Measurements from ENCODE around the gene LIN28A.
"Not testable (repeated sequence)": the region's sequence is repeated elsewhere in the genome, so short reads cannot be mapped to it uniquely, and the experiment has no call there.

The LIN28A gene

DNA sequence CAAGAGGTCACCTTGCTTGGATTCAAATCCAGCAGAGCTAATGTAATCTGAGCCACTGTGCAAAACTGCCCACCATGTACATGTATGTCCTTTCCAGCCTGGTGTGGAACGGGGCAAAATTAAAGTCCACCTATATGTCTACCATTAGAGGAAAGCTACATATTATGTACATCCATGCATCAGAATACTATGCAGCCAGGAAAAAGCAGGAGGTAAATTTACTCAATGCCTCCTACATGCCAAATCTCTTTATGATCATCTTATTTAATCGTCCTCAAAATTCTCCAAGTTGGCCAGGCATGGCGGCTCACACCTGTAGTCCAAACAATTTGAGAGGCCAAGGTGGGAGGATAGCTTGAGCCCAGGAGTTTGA lies 31.8 kb upstream of the LIN28A start:
- no peak for DNase-seq (ENCODE audit: extremely low spot score)
- POLR2A ChIA-PET, result no interaction called here
- TF ChIP-seq SUZ12 (IDR thresholded peaks at IDR 0.05), result no peak
- TF ChIP-seq BHLHE40 (IDR thresholded peaks at IDR 0.05; ENCODE audit: borderline replicate concordance), result no peak
- no peak for TF ChIP-seq FOXM1 (IDR thresholded peaks at IDR 0.05; ENCODE audit: borderline replicate concordance)
- no peak for TF ChIP-seq FOXK2 (IDR thresholded peaks at IDR 0.05)
- TF ChIP-seq ELF4 (IDR thresholded peaks at IDR 0.05), result no peak
- no peak for TF ChIP-seq LEF1 (IDR thresholded peaks at IDR 0.05; ENCODE audit: borderline replicate concordance)
- no peak for TF ChIP-seq NFRKB (IDR thresholded peaks at IDR 0.05)
- TF ChIP-seq FOXA1 (IDR thresholded peaks at IDR 0.05), result no peak
- CTCF ChIA-PET, result interaction anchor here (2.8 kb wide), 1 partner anchor 15 kb away, joined by 9 read pairs; no protein-coding TSS in a partner anchor

DNA sequence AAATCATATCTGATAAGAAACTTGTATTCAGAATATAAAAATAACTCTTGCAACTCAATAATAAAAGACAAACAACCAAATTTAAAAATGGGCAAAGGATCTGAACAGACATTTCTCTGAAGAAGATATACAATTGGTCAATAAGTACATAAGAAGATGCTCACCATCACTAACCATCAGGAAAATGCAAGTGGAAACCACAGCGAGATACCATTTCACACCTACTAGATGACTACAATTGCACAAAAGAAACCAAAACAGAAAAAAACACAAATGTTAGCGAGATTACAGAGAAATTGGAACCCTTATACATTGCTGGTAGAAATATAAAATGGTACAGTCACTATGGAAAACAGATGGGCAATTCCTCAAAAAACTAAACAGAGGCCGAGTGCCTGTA lies 26.5 kb upstream of the LIN28A start:
- no peak for TF ChIP-seq L3MBTL2 (conservative IDR thresholded peaks at IDR 0.05)
- no peak for TF ChIP-seq NFRKB (IDR thresholded peaks at IDR 0.05)
- no peak for TF ChIP-seq ZNF384 (IDR thresholded peaks at IDR 0.05)
- no peak for TF ChIP-seq CTBP1 (IDR thresholded peaks at IDR 0.05; ENCODE audit: borderline replicate concordance)
- TF ChIP-seq ELF4 (IDR thresholded peaks at IDR 0.05), result no peak
- ChIA-PET CTCF (no interaction called here), POLR2A (no interaction called here)
- DNase-seq (ENCODE audit: extremely low spot score), result no peak

DNA sequence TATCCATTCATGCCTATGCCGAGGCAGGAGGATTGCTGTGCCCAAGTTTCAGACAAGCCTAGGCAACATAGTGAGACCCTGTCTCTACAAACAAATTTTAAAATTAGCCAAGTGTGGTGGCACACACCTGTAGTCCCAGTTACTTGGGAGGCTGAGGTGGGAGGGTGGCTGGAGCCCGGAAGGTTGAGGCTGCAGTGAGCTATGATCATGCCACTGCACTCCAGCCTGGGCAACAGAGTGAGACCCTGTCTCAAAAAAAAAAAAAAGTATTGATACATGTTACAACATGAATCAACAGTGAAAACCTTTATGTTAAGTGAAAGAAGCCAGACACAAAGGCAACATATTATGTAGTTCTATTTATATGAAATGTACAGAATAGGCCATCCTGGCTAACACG lies 25.6 kb upstream of the LIN28A start:
- POLR2A ChIA-PET; CTCF ChIA-PET; DNase-seq (ENCODE audit: extremely low spot score): not testable (repeated sequence)

DNA sequence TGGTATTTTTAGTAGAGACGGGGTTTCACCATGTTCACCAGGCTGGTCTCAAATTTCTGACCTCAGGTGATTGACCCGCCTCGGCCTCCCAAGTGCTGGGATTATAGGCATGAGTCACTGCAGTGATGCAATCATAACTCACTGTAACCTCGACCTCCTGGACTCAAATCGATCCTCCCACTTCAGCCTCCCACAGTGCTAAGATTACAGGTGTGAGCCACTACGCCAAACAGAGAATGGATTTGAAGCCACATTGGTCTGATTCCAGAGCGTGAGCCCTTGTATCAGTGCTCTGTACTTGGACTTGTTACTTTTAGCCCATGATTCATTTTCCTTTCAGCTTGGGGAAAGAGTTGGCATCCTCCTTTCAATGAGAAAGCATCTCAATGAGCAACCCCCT lies 23.2 kb upstream of the LIN28A start:
- no peak for DNase-seq (ENCODE audit: extremely low spot score)
- ChIA-PET POLR2A (no interaction called here), CTCF (no interaction called here)
- TF ChIP-seq ELF4 (IDR thresholded peaks at IDR 0.05), result no peak
- TF ChIP-seq, protein P1, sequence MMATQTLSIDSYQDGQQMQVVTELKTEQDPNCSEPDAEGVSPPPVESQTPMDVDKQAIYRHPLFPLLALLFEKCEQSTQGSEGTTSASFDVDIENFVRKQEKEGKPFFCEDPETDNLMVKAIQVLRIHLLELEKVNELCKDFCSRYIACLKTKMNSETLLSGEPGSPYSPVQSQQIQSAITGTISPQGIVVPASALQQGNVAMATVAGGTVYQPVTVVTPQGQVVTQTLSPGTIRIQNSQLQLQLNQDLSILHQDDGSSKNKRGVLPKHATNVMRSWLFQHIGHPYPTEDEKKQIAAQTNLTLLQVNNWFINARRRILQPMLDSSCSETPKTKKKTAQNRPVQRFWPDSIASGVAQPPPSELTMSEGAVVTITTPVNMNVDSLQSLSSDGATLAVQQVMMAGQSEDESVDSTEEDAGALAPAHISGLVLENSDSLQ (IDR thresholded peaks at IDR 0.05), result peak; percentile 20; the same call in 1 of the 2 replicates

DNA sequence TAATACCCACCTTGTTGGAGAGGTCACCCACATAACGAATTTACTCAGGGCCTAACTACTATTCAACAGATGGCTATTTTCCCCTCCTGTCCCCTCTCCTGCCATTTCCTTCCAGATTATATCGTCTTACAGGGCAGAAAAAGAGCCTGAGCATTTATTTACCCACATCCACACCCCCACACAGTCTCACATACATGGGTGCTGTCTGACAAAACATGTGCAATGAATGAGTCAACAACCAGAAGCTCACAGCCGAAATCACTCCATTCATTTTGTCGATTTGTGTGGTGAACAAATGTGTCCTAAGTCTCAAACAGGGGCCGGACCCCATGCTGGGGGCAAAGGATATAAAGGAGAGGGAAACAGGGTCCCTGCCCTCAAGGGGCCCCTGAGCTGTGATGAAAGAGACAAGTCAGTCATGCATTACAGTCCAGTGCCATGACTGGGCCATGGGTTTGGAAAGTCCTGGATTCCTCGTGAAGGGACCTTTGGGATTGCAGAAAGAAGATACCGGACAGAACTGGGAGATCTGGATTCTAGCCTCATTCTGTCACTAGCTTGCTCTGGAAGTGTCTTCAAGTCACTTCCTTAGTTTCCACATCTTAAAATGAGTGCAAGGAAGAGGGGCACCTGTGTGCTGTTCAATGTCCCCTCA lies 21.7 kb upstream of the LIN28A start:
- DNase-seq (ENCODE audit: extremely low spot score), result no peak
- TF ChIP-seq ZNF384 (IDR thresholded peaks at IDR 0.05) (no peak), BHLHE40 (IDR thresholded peaks at IDR 0.05; ENCODE audit: borderline replicate concordance) (no peak), LEF1 (IDR thresholded peaks at IDR 0.05; ENCODE audit: borderline replicate concordance) (no peak), NFRKB (IDR thresholded peaks at IDR 0.05) (no peak), HDGF (IDR thresholded peaks at IDR 0.05; ENCODE audit: borderline replicate concordance) (no peak), FOXA1 (IDR thresholded peaks at IDR 0.05) (no peak), SP1 (IDR thresholded peaks at IDR 0.05) (no peak), FOXM1 (IDR thresholded peaks at IDR 0.05; ENCODE audit: borderline replicate concordance) (no peak), CTBP1 (IDR thresholded peaks at IDR 0.05; ENCODE audit: borderline replicate concordance) (no peak), ARNT (IDR thresholded peaks at IDR 0.05) (no peak), ELF4 (IDR thresholded peaks at IDR 0.05) (no peak), TARDBP (IDR thresholded peaks at IDR 0.05) (no peak), FOXK2 (IDR thresholded peaks at IDR 0.05) (no peak), L3MBTL2 (conservative IDR thresholded peaks at IDR 0.05) (no peak), SUZ12 (IDR thresholded peaks at IDR 0.05) (no peak)
- TF ChIP-seq, protein P1 (IDR thresholded peaks at IDR 0.05), result no peak
- POLR2A ChIA-PET, result no interaction called here
- CTCF ChIA-PET, result no interaction called here

DNA sequence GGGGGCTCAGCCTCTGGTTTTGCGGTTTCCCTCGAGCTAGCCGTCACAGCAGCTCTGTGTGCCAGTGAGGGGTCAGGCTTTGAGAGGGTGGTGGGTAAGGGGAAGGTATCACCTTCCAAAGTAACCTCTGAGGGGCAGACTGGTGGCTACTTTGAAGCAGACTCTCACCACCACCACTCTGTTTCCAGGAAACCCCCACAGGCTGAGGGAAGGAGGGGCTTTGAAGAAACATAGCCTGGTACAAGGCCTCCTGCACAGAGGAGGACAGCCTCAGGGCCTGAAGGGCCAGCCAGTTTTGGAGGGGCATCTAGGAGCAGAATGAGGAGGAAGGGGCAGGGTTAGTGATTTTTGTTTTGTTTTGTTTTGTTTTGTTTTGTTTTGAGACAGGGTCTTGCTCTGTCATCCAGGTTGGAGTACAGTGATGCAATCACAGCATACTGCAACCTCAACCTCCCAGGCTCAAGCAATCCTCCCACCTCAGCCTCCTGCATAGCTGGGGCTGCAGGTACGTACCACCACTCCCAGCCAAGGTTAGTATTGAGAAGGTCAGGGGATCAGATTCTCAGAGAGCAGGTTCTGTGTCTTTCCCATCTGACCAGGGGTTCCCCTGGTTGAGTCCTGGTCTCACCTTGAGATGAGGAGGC lies 20.9 kb upstream of the LIN28A start:
- no peak for DNase-seq (ENCODE audit: extremely low spot score)
- ChIA-PET POLR2A (no interaction called here), CTCF (interaction anchor here (0.8 kb wide), 1 partner anchor 20 kb away, joined by 7 read pairs; no protein-coding TSS in a partner anchor)
- no peak for TF ChIP-seq LEF1 (IDR thresholded peaks at IDR 0.05; ENCODE audit: borderline replicate concordance)
- no peak for TF ChIP-seq SUZ12 (IDR thresholded peaks at IDR 0.05)
- no peak for TF ChIP-seq BHLHE40 (IDR thresholded peaks at IDR 0.05; ENCODE audit: borderline replicate concordance)
- TF ChIP-seq, protein P1 (IDR thresholded peaks at IDR 0.05), result no peak
- no peak for TF ChIP-seq FOXA1 (IDR thresholded peaks at IDR 0.05)
- TF ChIP-seq CTBP1 (IDR thresholded peaks at IDR 0.05; ENCODE audit: borderline replicate concordance), result no peak

DNA sequence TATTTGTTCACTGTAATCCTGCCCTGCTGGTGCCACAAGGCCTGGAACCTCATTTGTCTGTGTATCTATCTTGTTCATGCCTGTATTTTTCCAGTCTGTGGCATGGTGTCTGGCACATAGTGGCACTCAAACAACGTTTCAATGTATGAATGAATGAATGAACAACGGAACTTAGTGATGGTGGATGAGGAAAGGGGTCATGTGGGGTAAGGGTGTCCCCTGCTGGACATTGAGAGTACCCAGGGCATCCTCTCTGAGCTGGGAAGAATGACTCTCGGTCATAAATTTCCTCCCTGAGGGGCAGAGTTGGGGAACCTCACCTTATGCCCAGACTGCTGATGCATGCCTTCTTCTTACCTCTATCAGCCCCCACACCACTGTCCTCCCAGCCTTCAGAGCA lies 19.2 kb upstream of the LIN28A start:
- TF ChIP-seq HDGF (IDR thresholded peaks at IDR 0.05; ENCODE audit: borderline replicate concordance) (no peak), ARNT (IDR thresholded peaks at IDR 0.05) (no peak), SUZ12 (IDR thresholded peaks at IDR 0.05) (no peak), ZNF384 (IDR thresholded peaks at IDR 0.05) (no peak), BHLHE40 (IDR thresholded peaks at IDR 0.05; ENCODE audit: borderline replicate concordance) (no peak), FOXA1 (IDR thresholded peaks at IDR 0.05) (no peak), L3MBTL2 (conservative IDR thresholded peaks at IDR 0.05) (no peak), LEF1 (IDR thresholded peaks at IDR 0.05; ENCODE audit: borderline replicate concordance) (no peak), ELF4 (IDR thresholded peaks at IDR 0.05) (no peak), CTBP1 (IDR thresholded peaks at IDR 0.05; ENCODE audit: borderline replicate concordance) (no peak), TARDBP (IDR thresholded peaks at IDR 0.05) (no peak), NFRKB (IDR thresholded peaks at IDR 0.05) (no peak), FOXM1 (IDR thresholded peaks at IDR 0.05; ENCODE audit: borderline replicate concordance) (no peak), SP1 (IDR thresholded peaks at IDR 0.05) (no peak), FOXK2 (IDR thresholded peaks at IDR 0.05) (no peak)
- TF ChIP-seq, protein P1 (IDR thresholded peaks at IDR 0.05), result no peak
- ChIA-PET POLR2A (no interaction called here), CTCF (interaction anchor here (0.6 to 2.4 kb wide), 5 partner anchors 26 to 246 kb away, joined by 3 to 19 read pairs (median 7); no protein-coding TSS in a partner anchor)
- DNase-seq (ENCODE audit: extremely low spot score), result peak; percentile 42
